ENCODE measurements around the gene CCL15. TPM values are rescaled to one million over a fixed set of nuclear protein-coding genes. Genes with fewer than 3 reads are reported as not detected.
A peak's percentile ranks its signal among the peaks of the same experiment; 100 is the strongest.
"Not testable (repeated sequence)": the region's sequence is repeated elsewhere in the genome, so short reads cannot be mapped to it uniquely, and the experiment has no call there.

CCL15 gene
- total RNA-seq, 1 donor from 2014 or later: 1.3 TPM

DNA sequence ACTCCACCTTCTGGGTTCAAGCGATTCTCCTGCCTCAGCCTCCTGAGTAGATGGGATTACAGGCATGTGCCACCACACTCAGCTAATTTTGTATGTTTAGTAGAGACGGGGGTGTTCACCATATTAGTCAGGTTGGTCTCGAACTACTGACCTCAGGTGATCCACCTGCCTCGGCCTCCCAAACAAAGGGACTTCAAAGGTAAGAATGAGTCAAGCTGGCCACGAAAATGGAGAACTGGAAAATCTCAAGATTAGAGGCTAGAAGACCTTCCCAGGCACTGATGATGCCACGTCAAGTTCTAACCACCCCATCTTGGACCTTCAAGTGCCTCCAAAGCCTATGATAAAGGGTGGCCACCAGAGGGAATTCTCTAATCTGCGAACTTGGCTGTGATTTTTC is 1.3 kb upstream of the CCL15 start:
- H3K36me3 ChIP-seq: no peaks in the 10 kb centered on the region
- no peak for DNase-seq
- intact Hi-C loops (cut with DNase I): no loop called here
- no peak for ATAC-seq
- no peaks in the 10 kb centered on the region for H3K27me3 ChIP-seq
- no peaks in the 10 kb centered on the region for H3K9me3 ChIP-seq
- TF ChIP-seq CTCF (IDR thresholded peaks at IDR 0.05): no peak
- no peak overlapping the region for H3K27ac ChIP-seq
- H3K4me3 ChIP-seq: no peak overlapping the region
- H3K4me1 ChIP-seq: no peaks in the 10 kb centered on the region

GRCh38 chr17:36001862-36002603 is 680 bp upstream of the CCL15 start:
- no peaks in the 10 kb centered on the region for H3K27me3 ChIP-seq
- H3K4me1 ChIP-seq: no peaks in the 10 kb centered on the region
- no peaks in the 10 kb centered on the region for H3K36me3 ChIP-seq
- no peak overlapping the region for H3K27ac ChIP-seq
- no peak for TF ChIP-seq CTCF (IDR thresholded peaks at IDR 0.05)
- DNase-seq (peak; percentile 70), ATAC-seq (peak; percentile 52)
- intact Hi-C loops (cut with DNase I): no loop called here
- no peaks in the 10 kb centered on the region for H3K9me3 ChIP-seq
- H3K4me3 ChIP-seq: no peak overlapping the region

- intact Hi-C loops (cut with DNase I): no loop called here
- no peaks in the 10 kb centered on the region for H3K4me1 ChIP-seq
- ATAC-seq (no peak), DNase-seq (no peak)
- H3K36me3 ChIP-seq: no peaks in the 10 kb centered on the region
- no peak overlapping the region for H3K27ac ChIP-seq
- no peaks in the 10 kb centered on the region for H3K27me3 ChIP-seq
- TF ChIP-seq CTCF (IDR thresholded peaks at IDR 0.05): no peak
- H3K9me3 ChIP-seq: no peaks in the 10 kb centered on the region
- H3K4me3 ChIP-seq: no peak overlapping the region
Observed at GRCh38 chr17:36000732-36001109, 632 bp downstream of the CCL15 start.

- no peak for ATAC-seq
Observed at GRCh38 chr17:35998756-35999155, 2.6 kb downstream of the CCL15 start.

DNA sequence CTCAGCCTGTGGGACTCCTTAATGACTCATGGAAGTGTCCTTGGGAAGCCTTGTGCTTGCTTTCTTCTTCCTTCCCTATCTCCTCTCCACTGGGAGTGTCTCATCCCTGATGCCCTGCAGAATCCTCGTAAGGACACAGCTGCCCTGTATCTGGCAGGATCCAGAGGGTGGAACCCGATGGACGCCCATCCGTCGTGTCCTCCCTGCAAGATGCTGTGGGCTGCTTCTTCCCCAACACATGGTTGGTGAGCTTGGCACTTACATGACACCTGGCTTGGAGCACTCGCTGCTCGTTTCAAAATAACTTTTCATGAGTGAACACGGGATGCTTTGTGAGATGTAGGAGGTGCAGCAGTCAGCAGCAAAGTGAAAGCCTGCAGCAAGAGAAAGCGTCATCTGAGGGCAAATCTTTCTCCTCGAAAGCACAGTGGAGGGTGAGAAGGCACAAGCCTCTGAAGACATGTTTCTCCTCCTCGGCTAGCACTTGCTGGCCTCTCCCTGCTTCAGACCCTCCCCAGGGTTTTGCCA is 3.3 kb downstream of the CCL15 start:
- H3K27me3 ChIP-seq: no peaks in the 10 kb centered on the region
- no peak for ATAC-seq
- H3K4me3 ChIP-seq: no peak overlapping the region
- intact Hi-C loops (cut with DNase I): no loop called here
- H3K36me3 ChIP-seq: no peaks in the 10 kb centered on the region
- H3K9me3 ChIP-seq: no peaks in the 10 kb centered on the region
- DNase-seq: no peak
- no peak for TF ChIP-seq CTCF (IDR thresholded peaks at IDR 0.05)
- no peaks in the 10 kb centered on the region for H3K4me1 ChIP-seq
- H3K27ac ChIP-seq: no peak overlapping the region

More at GRCh38 chr17:35998756-35999155, 2.6 kb downstream of the CCL15 start:
- Histone ChIP-seq H3K4me1 (no peaks in the 10 kb centered on the region), H3K36me3 (no peaks in the 10 kb centered on the region), H3K27ac (no peak overlapping the region), H3K9me3 (no peaks in the 10 kb centered on the region), H3K27me3 (no peaks in the 10 kb centered on the region), H3K4me3 (no peak overlapping the region)
- intact Hi-C loops (cut with DNase I): no loop called here
- TF ChIP-seq CTCF (IDR thresholded peaks at IDR 0.05): no peak
- DNase-seq: no peak

DNA sequence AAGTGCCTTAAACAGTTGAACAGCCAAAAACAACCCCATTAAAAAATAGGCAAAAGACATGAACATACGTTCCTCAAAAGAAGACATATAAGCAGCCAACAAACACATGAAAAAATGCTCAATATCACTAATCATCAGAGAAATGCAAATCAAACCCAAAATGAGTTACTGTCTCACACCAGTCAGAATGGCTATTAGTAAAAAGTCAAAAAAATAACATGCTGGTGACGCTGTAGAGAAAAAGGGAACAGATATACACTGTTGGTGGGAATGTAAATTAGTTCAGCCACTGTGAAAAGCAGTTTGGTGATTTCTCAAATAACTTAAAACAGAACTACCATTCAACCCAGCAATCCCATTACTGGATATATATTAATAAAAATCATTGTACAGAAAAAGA is 6.0 kb downstream of the CCL15 start:
- H3K36me3 ChIP-seq; ATAC-seq; intact Hi-C loops (cut with DNase I); H3K4me1 ChIP-seq; H3K4me3 ChIP-seq; H3K9me3 ChIP-seq; H3K27ac ChIP-seq; H3K27me3 ChIP-seq; DNase-seq: not testable (repeated sequence)

All from upper lobe of right lung (tissue), 1 donor.